ENCODE measurements around the gene BTBD1.

Gene BTBD1

DNA sequence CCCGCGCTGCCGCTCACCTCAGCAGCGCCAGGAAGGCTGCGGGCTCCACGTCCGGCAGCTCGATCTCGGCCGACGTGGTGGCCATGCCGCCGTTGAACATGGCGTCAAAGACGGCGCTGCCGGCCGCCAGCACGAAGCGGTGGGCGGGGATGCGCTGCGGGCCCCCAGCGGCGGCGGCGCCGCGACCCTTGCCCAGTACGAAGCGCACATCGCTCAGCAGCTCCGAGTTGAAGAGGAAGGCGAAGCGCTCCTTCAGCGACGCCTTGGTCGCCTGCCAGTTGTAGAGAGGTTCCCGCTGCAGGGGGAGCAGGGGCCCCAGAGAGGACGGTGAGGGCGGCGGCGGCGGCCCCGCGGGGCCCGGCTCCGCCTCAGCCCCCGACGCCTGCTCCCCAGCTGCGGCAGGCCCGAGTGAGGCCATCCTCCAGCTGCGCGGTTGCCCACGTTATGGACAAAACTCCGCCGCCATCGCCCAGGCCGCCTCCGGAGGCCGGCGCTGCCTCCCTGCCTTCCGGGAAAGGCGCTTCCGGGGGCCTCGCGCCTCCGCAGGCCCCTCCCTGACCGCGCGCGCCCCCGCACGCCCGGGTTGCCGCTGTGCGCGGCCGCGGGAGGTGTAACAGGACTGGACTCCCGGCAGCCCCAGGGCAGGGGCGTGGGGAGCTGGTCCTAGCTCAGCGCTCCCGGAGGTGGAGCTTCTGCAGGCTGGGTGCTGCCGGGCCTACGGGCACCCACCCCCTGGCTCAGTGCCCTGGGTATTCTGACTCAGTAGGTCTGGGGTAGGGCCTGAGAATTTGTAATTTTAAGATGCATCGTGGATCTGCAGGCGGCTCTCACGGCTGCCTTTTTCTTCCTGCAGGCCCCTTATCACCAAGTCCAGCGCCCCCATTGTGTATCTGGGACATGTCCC is at the start of gene BTBD1:
TSS of gene BTBD1 (minus strand) at position 519 of the 904 bp plus-strand sequence. CDS start at position 418, 101 bp downstream.
- DNase-seq: peak; percentile 97

DNA sequence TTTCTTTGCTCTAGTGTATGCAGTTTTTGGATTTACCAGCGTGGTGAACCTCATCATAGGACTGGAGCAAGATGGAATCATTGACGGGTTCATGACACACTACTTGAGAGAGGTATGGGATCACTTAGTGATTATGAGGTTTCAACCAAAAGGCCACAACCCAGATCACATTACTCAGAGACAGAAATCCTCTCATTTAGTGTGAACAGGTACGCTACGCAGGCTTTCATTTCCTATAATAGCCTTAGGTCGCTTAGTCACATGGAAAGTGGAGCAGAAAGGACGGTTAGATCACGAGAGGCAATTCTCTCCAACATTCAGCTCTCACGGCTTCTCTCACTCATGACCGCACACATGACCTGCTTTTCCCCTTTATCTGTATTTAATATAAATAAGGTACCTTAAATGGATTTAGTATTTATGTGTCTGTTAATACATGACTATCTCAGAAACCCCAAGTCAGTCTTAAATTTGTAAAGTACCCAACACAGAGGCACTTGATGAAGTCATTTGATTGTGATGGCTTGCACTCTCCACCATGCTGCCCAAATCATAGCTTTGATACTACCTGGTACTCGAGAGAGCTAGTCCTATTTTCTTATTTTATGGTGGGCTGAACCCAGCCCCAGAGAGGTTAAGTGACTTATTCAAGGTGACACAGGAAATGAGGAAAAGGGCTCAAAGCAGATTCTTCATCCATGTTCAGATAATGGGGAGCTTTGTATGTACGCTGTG is 48.9 kb upstream of the BTBD1 start:
- DNase-seq: peak; percentile 70

DNA sequence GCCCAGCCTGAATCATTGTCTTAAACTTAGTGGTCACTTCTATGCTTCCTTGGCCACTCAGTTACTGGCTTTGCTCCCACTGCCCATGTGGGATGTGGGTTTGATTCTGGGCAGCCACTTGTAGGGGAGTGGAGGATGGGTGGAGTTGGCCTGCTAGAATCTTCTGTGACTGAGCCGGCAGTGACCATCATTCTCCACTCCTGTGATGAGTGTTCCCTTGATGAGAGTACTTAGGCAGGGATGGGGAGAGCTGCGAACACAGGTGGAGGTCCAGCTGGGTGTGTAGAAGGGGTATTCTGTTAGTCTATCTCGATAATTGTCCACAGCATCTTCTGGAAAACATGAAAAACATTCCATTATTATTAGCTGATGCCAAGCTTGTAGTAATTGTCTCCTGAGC is 48.4 kb upstream of the BTBD1 start:
- peak; percentile 19 for DNase-seq

DNA sequence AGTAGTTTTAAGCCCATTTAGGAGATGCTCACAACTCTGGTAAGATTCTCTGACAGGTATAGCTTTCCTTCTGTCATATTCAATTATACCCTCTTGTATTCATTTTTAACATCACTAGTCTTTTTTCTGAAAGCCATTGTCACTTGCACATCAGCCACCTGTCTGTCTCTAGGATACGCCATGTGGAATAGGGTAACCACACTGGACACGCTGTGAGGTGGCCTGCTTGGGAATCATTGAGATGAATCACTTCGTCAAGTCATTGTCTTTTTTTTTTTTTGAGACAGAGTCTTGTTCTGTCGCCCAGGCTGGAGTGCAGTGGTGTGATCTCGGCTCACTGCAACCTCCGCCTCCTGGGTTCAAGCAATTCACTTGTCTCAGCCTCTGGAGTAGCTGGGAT is 47.8 kb upstream of the BTBD1 start:
- DNase-seq: no peak

DNA sequence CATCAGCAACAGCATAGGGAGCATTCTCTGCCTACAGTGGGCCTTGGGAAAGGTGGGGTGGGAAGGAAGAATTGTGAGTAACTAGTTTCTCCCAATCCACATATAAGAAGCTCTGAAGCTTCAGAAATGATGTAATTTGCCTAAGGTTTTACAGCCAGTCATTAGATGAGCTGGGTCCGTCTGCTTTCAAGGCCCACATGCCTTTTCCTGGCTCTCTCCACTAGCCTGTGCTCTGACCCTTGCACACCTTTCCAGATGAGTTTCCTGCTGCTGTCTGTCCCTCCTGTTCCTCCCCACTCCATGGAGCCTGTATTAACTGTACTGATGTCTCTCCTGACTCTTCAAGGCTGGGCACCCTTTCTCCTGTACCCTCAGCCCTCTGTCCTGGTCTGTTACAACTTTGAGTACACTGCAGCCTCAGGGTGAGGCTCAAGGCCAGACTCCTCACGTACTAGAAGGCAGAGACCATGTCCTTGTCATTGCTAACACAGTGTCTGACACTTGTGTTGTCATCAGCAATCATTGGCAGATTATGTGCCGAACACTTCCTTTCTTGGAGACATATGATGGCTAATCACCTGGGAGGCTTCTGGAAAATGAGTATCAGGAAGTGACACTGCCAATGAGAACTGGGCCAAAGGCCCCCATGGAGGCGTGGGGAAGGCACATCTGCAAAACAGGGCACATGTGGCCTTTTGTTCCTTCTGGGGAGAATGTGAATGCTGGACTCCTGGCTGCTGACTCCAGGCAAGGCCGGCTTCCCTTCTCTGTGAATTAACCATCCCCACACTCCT is 47.0 kb upstream of the BTBD1 start:
- no peak for DNase-seq

DNA sequence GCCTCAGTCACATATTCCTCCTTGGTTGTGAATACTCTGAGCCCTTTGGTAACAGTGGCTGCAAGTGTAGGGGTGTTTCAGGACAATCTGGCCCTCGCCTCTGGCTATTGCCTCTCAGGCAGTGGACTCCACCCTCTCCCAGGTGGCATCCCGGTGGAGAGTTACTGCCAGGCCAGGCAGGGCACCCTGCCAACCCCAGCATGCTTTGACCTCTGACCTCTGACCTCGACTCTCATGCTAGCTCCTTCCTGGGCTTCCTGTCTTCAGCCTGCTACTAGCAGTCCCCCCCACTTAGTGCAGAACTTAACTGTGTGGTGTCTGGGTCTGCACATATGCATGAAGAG is 45.9 kb upstream of the BTBD1 start:
- DNase-seq: no peak

DNA sequence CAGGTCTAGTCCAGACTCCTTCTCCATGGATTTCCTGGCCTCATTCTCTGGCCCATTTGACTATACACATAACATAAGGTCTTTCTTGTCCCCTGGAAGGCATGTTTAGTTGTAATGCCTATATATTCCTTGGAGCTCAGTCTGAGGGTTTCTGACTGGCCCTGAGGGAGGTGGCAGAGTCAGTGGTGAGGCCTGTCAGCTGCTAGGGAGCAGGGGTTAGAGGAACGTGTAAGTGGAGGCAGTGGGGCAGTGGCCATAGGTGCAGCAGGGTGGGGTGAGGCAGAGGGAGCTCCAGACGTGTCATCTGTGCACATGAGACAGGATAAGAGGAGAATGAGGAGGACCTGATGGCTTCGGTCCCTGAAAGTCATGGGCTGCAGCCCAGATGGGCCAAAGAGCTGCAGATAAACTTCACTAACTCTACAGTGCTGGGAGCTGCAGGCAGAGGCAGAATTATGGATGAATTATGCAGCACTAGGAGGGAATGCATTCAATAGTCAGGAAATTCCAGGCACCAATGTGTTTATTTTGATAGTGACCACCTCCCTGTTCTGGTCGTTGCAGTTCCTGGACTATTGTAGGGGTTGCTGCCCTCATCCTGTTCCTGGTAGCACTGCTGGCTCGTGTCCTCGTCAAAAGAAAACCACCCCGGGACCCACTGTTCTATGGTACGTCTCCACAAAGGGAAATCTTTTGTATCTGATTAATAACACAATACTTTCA is 45.3 kb upstream of the BTBD1 start:
- DNase-seq: no peak

DNA sequence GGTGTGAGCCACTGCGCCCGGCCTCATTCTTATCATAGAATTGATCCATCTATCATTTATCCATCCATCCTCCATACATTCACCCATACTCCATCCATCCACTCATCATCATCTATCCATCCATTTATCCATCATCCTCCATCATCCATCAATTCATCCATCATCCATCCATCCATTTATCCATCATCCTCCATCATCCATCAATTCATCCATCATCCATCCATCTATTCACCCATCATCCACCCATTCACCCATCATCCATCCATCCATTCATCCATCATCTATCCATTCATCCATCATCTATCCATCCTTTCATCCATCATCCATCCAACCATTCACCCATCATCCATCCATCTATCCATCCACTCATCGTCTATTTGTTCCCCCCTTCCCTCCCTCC is 44.1 kb upstream of the BTBD1 start:
- DNase-seq: no peak

DNA sequence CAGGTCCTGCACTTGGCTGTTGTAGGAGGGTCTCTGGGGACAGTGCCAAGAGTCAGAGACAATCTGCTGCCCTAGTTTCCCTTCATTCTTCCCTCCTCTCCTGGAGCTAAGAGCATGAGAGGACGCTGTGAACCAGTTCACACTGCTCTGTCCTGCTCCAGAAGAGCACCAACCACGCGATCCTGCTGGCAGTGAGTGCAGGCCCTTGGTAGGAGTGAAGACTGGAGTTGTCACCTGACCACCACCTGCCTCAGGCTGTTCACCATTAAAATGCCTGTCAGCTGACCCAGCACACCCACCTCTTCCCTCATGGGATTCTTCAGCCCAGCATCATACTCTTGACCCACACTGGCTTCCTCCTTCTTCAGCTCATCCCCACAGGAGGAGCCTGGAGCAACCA is 43.3 kb upstream of the BTBD1 start:
- no peak for DNase-seq

DNA sequence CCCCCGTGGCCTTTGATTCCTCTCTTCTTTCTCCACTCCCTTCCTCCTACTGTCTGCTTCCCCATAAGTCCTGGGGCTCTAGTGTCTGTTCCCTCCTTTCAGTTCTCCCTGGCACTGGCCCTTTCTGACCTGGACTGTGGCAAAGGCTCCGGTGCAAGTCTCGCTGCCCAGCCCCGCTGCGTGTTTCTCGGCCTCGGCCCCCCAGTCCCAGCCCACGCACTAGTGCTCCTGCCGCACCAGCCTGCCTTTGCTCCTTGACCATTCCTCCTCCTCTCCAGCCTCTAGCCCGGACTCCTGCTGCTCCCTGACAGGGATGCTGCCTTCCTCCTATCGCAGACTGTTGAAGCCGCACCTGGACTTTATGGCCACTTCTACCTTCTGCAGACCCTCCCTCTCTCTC is 42.5 kb upstream of the BTBD1 start:
- DNase-seq: no peak

DNA sequence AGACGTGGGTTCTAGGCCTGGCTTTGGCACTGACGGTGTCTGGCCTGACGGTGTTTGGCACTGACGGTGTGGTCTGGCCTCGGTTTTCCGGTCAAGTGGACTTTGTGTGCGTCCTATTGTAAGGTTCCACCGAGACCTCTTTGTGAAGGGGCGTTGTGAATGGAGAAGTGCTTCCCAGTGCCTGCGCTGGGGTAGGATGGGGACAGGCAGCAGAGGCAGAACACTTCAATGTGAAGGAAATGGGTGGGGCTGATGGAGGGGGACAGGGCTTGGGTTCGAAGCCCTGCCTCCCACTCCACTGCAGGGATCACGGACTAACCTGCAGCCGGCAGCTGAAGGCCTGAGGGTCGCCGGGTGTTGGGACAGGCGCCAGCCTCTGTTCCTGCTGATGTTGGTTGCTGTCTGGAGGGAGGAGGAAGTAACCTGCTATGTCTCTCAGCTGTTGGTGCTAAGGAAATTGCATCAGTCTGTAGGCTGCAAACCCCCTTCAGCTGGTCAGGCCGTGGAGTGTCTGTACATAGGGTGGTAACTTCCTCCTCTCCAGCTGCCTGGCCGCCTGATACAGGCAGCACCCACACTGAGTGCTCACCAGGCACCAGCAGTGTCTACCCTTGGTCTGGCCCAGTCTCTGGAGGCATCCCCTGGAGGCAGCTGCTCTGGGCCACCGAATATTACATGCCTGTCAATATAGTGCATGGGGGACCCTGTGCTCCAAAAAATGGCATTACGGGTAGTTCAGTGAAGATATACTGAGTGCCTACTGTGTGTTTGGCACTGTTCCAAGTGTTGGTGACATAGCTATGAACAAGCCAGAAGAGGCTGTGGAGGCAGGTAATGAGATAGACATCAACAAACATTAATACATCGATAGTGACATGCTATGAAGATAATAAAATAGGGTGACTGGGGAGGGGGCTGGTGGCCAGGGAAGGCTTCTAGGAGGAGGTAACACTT is 41.5 kb upstream of the BTBD1 start:
- DNase-seq: peak; percentile 63

DNA sequence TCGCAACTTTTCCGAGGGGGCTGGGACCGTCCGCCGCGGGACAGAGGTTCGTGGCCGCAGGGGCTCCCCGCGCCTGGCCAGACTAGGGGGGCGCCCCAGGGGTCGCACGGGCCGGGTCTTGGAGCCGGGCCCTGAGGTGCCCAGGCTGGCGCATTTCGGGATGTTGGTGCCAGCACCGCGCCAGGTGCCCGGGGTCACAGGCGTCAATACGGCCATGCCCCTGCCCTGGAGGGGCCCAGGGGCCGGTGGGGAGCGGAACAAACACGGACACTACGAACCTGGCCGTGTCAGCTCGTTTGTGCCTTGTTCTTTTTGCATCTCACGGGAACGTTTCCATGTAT is 40.8 kb upstream of the BTBD1 start:
- no peak for DNase-seq

DNA sequence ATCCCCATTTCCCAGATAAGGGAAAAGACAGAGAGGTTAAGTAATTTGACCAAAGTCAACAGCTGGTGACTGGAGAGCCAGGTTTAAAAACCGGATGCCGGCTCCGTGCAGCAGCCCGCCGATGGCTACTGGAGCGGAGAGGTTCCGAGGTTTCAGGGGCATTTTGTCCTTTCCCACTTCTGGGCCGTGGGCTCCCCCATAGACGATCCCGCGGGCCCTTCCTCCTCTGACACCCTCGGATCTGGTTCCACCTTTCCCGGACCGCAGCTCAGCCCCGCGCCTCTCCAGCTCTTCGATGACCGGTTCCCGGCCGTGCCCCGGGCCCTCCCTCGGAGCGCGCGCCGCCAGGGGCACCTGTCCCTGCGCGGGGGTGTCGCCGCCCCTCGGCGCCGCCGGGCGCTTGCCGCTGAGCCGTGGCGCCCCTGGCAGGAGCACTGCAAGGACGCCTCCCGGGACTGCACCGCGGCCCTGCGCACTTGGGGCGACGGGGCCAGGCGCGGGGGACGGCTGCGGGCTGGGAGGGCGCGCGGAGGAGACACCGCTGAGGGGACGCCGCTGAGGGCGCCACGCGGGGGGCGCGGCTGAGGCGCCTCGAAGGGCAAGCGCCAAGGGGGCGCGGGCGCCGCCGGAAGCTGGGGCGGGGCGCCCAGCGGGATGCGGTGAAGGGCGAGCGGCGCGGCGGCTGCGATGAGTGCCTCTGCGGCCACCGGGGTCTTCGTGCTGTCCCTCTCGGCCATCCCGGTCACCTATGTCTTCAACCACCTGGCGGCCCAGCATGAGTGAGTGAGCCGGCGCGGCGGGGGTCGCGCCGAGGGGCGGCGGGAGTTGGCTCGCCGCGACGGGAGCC is 40.2 kb upstream of the BTBD1 start, which contains the start of gene TM6SF1:
TSS of gene TM6SF1 (plus strand) at position 652 of the 847 bp plus-strand sequence. CDS start at position 688, 36 bp downstream.
- DNase-seq: peak; percentile 19

DNA sequence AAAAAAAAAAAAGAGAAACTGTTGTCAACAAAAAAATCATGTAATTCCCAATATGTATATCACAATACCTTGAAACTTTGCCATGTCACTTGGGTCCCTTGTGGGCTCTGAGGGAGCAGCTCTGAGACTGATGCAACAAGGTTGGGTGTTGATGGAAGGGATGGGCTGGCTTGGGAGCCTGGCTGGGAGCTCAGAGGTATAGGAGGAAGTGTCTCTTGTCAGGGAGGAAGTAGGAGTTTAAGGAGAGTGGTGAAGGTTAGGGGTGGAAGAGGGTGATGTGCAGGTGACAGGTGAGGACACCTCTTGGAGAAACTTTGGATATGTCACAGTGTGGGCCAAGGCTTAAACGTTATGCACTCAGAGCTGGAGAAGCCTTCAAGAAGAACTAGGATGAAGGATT is 38.4 kb upstream of the BTBD1 start:
- DNase-seq: no peak

DNA sequence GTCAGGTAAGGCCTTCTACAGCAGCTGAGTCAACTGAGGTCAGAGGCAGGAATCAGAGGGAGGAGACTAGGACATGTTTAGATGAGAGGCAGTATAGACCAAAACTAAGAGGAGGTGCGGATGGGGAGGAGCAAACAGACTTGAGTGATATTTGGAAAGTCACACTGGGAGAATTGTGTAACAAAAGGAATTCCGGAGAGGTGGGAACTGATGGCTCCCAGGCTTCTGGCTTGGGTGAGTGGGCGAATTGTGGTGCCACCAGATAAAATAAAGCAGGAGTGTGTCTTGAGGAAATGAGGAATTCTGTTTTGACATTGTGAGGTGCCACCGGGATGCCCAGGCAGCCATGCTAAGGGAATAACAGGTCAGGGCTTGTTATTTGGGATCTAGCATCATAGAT is 37.1 kb upstream of the BTBD1 start:
- DNase-seq: no peak

DNA sequence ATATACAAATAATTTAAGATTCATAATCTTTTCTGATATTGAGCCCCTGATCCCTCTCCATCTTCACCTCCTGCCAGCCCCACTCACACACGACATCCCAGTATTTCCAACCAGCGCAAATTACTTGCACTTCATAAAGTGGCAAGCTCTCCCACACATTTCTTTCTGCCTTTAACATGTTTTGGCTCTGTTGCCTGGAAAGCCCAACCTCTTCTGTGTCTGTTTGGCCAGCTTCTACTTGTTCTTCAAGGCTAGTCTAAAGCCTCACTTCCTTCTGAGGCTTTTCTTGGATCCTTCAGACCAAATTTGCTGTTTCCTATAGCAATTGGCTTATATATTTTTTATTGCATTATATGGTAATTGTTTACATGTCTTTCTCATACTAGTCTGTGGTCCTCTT is 35.3 kb upstream of the BTBD1 start:
- DNase-seq: no peak

DNA sequence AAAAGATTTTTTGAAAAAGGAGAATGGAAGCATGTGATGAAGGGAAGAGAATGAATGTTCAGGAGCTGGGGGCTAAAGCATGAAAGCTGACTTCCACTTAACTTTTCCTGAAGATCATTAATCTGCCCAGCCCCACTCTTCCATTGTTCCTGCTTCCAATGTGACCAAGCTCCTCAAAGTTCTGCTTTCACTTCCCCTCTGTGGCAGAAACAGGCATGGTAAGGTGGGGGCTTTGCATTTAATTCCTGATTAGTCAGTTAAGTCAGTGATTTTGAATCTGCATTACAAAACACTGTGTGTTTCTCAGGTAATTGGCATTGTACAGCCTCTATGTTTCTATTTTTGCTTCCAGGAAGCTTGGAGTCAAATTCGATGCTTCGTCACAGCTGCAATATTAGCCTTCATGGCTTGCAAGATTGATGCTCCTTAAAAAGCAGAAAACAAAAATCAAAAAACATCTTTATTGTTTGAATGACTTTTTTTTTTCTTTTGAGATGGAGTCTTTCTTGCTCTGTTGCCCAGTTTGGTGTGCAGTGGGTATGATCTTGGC is 33.1 kb upstream of the BTBD1 start:
- no peak for DNase-seq

DNA sequence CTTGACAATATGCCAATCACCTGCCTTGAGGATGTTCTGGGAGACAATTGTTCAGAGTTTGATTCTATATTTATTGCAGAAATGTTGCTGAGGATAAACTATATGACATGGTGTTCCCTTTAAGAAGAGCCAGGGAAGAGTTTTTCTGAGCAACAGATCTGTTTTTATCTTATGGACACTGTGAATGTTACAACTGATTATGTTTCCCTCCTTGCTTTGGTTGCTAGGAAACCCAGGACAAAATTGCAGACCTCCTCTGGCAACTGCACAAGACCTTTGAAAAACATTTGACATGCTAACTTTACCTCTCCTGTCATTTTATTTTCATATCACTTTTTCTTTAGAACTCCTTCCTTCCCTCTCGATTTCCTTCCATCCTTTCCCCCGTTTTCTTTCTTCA is 32.2 kb upstream of the BTBD1 start:
- DNase-seq: no peak

DNA sequence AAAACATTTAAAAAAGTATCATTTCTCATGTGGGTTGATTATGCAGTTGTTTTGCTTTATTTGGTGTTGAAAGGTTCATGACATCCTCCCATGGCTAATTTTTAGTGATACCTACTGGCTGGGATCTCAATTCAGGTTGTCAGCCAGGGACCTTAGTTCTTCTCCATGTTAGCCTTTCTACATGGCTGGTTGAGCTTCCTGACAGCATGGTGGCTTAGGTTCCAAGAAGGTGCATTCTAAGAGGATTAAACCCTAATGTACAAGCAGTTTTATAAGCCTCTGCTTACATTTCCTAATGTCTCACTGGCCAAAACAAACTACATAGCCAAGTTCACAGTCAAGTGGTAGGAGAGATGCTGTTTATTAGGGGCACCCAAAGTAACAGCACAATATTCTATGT is 31.0 kb upstream of the BTBD1 start:
- no peak for DNase-seq

DNA sequence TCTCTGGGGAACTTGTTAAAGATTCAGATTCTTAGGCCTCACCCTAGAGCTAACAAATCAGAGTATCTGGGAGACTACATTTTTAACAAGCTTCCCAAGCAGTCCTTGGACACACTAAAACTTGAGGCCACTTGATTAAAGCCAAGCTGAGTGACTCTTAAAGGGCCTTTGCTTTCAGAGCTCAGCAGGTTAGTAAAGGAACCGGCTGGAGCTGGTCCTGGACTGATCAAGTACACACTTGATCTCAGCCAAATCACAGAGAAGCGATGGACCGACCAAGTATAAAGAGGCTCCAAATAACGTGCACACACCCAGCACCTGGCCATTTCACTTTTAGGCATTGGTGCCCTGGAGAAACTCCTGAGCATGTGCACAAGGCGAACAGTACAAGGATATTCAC is 27.5 kb upstream of the BTBD1 start:
- no peak for DNase-seq

Data from activated CD4-positive, alpha-beta T cell treated with anti-CD3 and anti-CD28 coated beads, Interleukin-10, Interleukin-2, amounts not matched to agents 100 ng/mL and 50 ng/mL, durations not matched to agents 16 hours and 8 hours (primary cell).